Measurements from ENCODE around the gene SDHB. TPM values are rescaled to one million over a fixed set of nuclear protein-coding genes. Genes with fewer than 3 reads are reported as not detected.

SDHB gene
- total RNA-seq, 1 donor from 2014 or later: 61.2 TPM

DNA sequence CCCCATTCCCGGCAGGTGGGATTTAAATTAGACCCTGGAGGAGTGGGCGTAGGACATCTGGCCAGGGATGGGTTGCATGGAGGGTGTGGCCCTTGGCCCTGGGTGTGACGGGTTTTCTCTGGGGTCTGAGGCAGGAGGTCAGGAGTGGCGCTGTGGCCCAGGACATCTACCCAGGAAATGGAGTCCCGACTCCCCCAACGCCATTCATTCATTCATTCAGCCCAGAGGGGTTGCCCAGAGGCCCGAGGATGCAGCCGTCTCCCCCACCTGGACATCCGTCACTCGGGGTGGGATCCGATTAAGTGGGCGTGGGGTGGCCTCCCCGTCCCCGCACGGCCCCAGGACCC lies 42.8 kb downstream of the SDHB start:
- Histone ChIP-seq H3K27me3 (no peaks in the 10 kb centered on the region), H2AFZ (replicated peaks) (no peak overlapping the region), H3K9ac (peak overlapping the region; percentile 36), H3K36me3 (no peaks in the 10 kb centered on the region), H3K9me3 (ENCODE audit: low read depth) (no peaks in the 10 kb centered on the region), H3K4me1 (peaks cover 36% of the 10 kb centered on the region), H3K4me2 (peak overlapping the region; percentile 88), H3F3A (ENCODE audit: low read depth) (peaks cover 35% of the 10 kb centered on the region), H3K79me2 (ENCODE audit: low read depth) (peaks cover 19% of the 10 kb centered on the region), H3K4me3 (peak overlapping the region; percentile 76), H3K27ac (no peak overlapping the region), H4K20me1 (ENCODE audit: low read depth) (peaks cover 24% of the 10 kb centered on the region)
- peak; percentile 23 for DNase-seq (ENCODE audit: low spot score)
- TF ChIP-seq EZH2phosphoT487 (IDR thresholded peaks at IDR 0.05) (no peak), CTCF (IDR thresholded peaks at IDR 0.05) (no peak), EZH2 (IDR thresholded peaks at IDR 0.05) (no peak)
- Mint-ChIP-seq H3K9me3 (no peaks in the 10 kb centered on the region), H3K4me3 (peak overlapping the region; percentile 87), H3K36me3 (no peaks in the 10 kb centered on the region), H3K27ac (no peak overlapping the region), H3K27me3 (ENCODE audit: insufficient read depth, low read depth) (peaks cover 3% of the 10 kb centered on the region), H3K4me1 (peaks cover 47% of the 10 kb centered on the region)

GRCh38 chr1:17009706-17010105 lies 44.1 kb downstream of the SDHB start:
- peaks cover 24% of the 10 kb centered on the region for H4K20me1 ChIP-seq (ENCODE audit: low read depth)
- no peak overlapping the region for H3K4me2 ChIP-seq
- H3K4me1 ChIP-seq: peaks cover 23% of the 10 kb centered on the region
- Mint-ChIP-seq H3K4me3 (peak overlapping the region; percentile 67), H3K4me1 (peaks cover 35% of the 10 kb centered on the region), H3K36me3 (no peaks in the 10 kb centered on the region), H3K27me3 (ENCODE audit: insufficient read depth, low read depth) (peaks cover 2% of the 10 kb centered on the region), H3K9me3 (no peaks in the 10 kb centered on the region), H3K27ac (no peak overlapping the region)
- peaks cover 24% of the 10 kb centered on the region for H3F3A ChIP-seq (ENCODE audit: low read depth)
- no peak overlapping the region for H3K27ac ChIP-seq
- H3K9me3 ChIP-seq (ENCODE audit: low read depth): no peaks in the 10 kb centered on the region
- H3K79me2 ChIP-seq (ENCODE audit: low read depth): peaks cover 19% of the 10 kb centered on the region
- no peak overlapping the region for H2AFZ ChIP-seq (replicated peaks)
- H3K36me3 ChIP-seq: no peaks in the 10 kb centered on the region
- no peak overlapping the region for H3K9ac ChIP-seq
- H3K4me3 ChIP-seq: no peak overlapping the region
- TF ChIP-seq EZH2phosphoT487 (IDR thresholded peaks at IDR 0.05) (no peak), EZH2 (IDR thresholded peaks at IDR 0.05) (no peak), CTCF (IDR thresholded peaks at IDR 0.05) (no peak)
- DNase-seq (ENCODE audit: low spot score): no peak
- H3K27me3 ChIP-seq: no peaks in the 10 kb centered on the region

DNA sequence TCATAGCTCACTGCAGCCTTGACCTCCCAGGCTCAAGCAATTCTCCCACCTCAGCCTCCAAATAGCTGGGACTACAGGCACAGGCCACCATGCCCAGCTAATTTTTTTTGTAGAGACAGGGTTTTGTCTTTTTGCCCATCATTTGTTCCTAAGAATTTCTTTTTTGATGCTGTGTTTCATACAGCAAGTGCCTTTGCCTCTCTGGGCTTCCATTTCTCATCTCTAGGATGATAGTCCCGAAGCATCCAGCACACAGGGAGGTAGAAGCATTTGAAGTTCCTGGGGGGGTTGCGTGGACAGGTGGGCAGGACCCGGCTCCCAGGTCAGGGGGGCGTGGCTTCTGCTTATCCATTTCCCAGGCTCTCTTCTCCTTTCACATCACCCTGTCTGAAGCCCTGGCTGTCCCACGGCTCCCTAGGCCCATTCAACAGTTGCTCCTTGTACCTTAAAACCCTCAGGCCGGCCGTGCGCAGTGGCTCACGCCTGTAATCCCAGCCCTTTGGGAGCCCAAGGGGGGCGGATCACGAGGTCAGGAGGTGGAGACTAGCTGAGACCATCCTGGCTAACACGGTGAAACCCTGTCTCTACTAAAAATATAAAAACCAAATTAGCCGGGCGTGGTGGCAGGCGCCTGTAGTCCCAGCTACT lies 45.5 kb downstream of the SDHB start:
- Histone ChIP-seq H3K27ac (no peak overlapping the region), H3K4me2 (no peak overlapping the region), H3K9ac (no peak overlapping the region), H3K36me3 (no peaks in the 10 kb centered on the region), H3K4me3 (no peak overlapping the region), H3K4me1 (peaks cover 14% of the 10 kb centered on the region), H4K20me1 (ENCODE audit: low read depth) (peaks cover 24% of the 10 kb centered on the region), H3K9me3 (ENCODE audit: low read depth) (no peaks in the 10 kb centered on the region), H3K79me2 (ENCODE audit: low read depth) (peaks cover 19% of the 10 kb centered on the region), H3F3A (ENCODE audit: low read depth) (peaks cover 14% of the 10 kb centered on the region), H2AFZ (replicated peaks) (no peak overlapping the region), H3K27me3 (no peaks in the 10 kb centered on the region)
- Mint-ChIP-seq H3K4me1 (peaks cover 27% of the 10 kb centered on the region), H3K27me3 (ENCODE audit: insufficient read depth, low read depth) (peaks cover 2% of the 10 kb centered on the region), H3K4me3 (no peak overlapping the region), H3K9me3 (no peaks in the 10 kb centered on the region), H3K27ac (no peak overlapping the region), H3K36me3 (no peaks in the 10 kb centered on the region)
- DNase-seq (ENCODE audit: low spot score): no peak
- no peak for TF ChIP-seq EZH2 (IDR thresholded peaks at IDR 0.05)
- TF ChIP-seq EZH2phosphoT487 (IDR thresholded peaks at IDR 0.05): no peak
- no peak for TF ChIP-seq CTCF (IDR thresholded peaks at IDR 0.05)
